Liver (tissue), 3 donors: ENCODE measurements around the gene CDC5L.

Experiments used
- TF ChIP-seq, protein P1 (sequence below): fragments of 150-350 bp; IDR thresholded peaks from 2 replicates; pipeline ENCODE4 v1.5.1; 2017; ENCODE audit warnings: improper control_type of control experiment, low read depth, low read length; ENCODE audit not compliant: missing input control
- TF ChIP-seq, protein P2 (sequence below): IDR thresholded peaks from 2 replicates; pipeline ENCODE4 v1.6.1; 2016; ENCODE audit warnings: antibody characterized with exemption
- donor health status: healthy.
- donor health status: healthy.

DNA sequence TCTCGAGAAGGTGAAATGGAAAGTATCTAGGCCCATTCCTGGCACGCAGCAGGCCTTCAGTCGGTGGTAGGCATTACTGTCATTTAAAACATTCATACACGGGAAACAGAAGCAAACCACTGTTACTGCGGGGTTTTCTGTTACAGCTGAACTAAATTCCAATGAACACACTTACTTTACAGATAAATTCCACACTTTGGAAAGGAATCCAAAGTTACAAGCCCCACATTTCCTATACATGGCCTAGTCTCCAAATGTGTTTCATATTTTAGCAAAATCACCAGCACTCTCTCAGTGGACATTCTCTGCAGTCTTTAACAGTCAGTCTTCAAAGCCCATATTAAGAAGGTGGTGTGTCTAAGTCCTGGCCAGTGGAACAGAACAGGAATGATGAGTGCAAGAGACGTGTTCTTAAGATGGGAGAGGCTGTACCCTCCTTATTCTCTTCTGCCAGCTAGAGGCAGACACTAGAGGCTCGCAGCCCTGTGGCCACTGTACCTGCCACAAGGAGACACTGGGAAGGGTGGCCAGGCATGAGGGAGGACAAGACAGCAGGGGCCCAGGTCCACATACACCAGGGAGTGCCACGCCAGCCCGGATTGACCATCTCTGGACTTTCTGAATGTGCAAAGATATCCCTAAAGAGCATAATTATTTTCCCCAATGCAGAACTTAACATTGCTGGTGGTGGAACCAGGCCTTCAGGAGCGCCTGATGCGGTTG, 76.4 kb downstream of the CDC5L start:
- TF ChIP-seq, protein P1, sequence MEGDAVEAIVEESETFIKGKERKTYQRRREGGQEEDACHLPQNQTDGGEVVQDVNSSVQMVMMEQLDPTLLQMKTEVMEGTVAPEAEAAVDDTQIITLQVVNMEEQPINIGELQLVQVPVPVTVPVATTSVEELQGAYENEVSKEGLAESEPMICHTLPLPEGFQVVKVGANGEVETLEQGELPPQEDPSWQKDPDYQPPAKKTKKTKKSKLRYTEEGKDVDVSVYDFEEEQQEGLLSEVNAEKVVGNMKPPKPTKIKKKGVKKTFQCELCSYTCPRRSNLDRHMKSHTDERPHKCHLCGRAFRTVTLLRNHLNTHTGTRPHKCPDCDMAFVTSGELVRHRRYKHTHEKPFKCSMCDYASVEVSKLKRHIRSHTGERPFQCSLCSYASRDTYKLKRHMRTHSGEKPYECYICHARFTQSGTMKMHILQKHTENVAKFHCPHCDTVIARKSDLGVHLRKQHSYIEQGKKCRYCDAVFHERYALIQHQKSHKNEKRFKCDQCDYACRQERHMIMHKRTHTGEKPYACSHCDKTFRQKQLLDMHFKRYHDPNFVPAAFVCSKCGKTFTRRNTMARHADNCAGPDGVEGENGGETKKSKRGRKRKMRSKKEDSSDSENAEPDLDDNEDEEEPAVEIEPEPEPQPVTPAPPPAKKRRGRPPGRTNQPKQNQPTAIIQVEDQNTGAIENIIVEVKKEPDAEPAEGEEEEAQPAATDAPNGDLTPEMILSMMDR, result no peak
- TF ChIP-seq, protein P2, sequence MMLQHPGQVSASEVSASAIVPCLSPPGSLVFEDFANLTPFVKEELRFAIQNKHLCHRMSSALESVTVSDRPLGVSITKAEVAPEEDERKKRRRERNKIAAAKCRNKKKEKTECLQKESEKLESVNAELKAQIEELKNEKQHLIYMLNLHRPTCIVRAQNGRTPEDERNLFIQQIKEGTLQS, result no peak
